Measurements from ENCODE around the gene FOXN1. TPM values are rescaled to one million over a fixed set of nuclear protein-coding genes. Genes with fewer than 3 reads are reported as not detected.

Gene FOXN1
- total and polyA plus RNA-seq, 2 of the 13 experiments (the other 11 are each of a cell fraction or from before 2014, with no cell fraction given): 0.01 TPM; not detected in 1

GRCh38 chr17:28515518-28515917 is 9.4 kb downstream of the FOXN1 start:
- Histone ChIP-seq H3K4me2 (ENCODE audit: low read depth, low read length) (no peak overlapping the region), H3K9me3 (ENCODE audit: low read length) (no peaks in the 10 kb centered on the region), H2AFZ (ENCODE audit: low read length) (no peak overlapping the region), H3K27me3 (ENCODE audit: control insufficient read depth in 1 of 2, insufficient read depth in 2 of 2, low read length in 2 of 2) (peaks cover 6 to 35% of the 10 kb centered on the region in 2 experiments), H3K27ac (ENCODE audit: extremely low read length, insufficient read depth, low read length) (no peak overlapping the region), H3K4me3 (replicated peaks in 1 of 3; ENCODE audit: insufficient read depth in 1 of 3, low read depth in 2 of 3, low read length in 3 of 3) (no peak overlapping the region), H3K4me1 (ENCODE audit: insufficient read depth, low read length) (no peaks in the 10 kb centered on the region), H3K36me3 (replicated peaks in 1 of 2; ENCODE audit: control insufficient read depth in 1 of 2, insufficient read depth in 2 of 2, low read length in 2 of 2) (no peaks in the 10 kb centered on the region), H3K79me2 (ENCODE audit: insufficient read depth, low read length) (no peaks in the 10 kb centered on the region), H4K20me1 (ENCODE audit: insufficient read depth, low read length) (no peaks in the 10 kb centered on the region), H3K9ac (ENCODE audit: insufficient read depth, low read depth, low read length) (no peak overlapping the region)
- CTCF ChIA-PET (ENCODE audit: low intra/inter-chr PET ratio, low total read pairs): no interaction called here
- no peak for TF ChIP-seq LCORL (IDR thresholded peaks at IDR 0.05)
- no peak for TF ChIP-seq LCORL (CRISPR knock-in tag; IDR thresholded peaks at IDR 0.05)
- no peak for TF ChIP-seq SIX1 (CRISPR knock-in tag; IDR thresholded peaks at IDR 0.05; ENCODE audit: borderline replicate concordance)
- no peak for TF ChIP-seq NR2F2 (IDR thresholded peaks at IDR 0.05; ENCODE audit: borderline replicate concordance, low read depth)
- TF ChIP-seq ZNF766 (CRISPR knock-in tag; IDR thresholded peaks at IDR 0.05; ENCODE audit: borderline replicate concordance): no peak
- FAIRE-seq (no peak), ATAC-seq (no peak), DNase-seq (ENCODE audit: low spot score) (no peak)
- 44% methylated on average over 1 of the region's 1 CpG for WGBS (ENCODE audit: low lambda C conversion rate)
- in situ Hi-C loops (cut with HindIII; ENCODE audit: extremely low pct_ligation_motif_present, low pct_unique_long_range_greater_than_20kb): no loop called here
- BruUV-seq (replicated peaks): no TSS peak
- POLR2A ChIA-PET: no interaction called here
- intact Hi-C loops (cut with micrococcal nuclease; ENCODE audit: unreplicated experiment): no loop called here

GRCh38 chr17:28518132-28518531 is 12.0 kb downstream of the FOXN1 start:
- no peak overlapping the region for H3K27ac ChIP-seq (ENCODE audit: extremely low read length, insufficient read depth, low read length)
- H3K27me3 ChIP-seq (ENCODE audit: control insufficient read depth in 1 of 2, insufficient read depth in 2 of 2, low read length in 2 of 2): peaks cover 8 to 37% of the 10 kb centered on the region in 2 experiments
- intact Hi-C loops (cut with micrococcal nuclease; ENCODE audit: unreplicated experiment): no loop called here
- ChIA-PET POLR2A (no interaction called here), CTCF (ENCODE audit: low intra/inter-chr PET ratio, low total read pairs) (no interaction called here)
- no TSS peak for BruUV-seq (replicated peaks)
- no peak overlapping the region for H3K9ac ChIP-seq (ENCODE audit: insufficient read depth, low read depth, low read length)
- FAIRE-seq (no peak), ATAC-seq (no peak), DNase-seq (ENCODE audit: low spot score) (no peak)
- H3K4me1 ChIP-seq (ENCODE audit: insufficient read depth, low read length): no peaks in the 10 kb centered on the region
- H3K4me3 ChIP-seq (replicated peaks in 1 of 3; ENCODE audit: insufficient read depth in 1 of 3, low read depth in 2 of 3, low read length in 3 of 3): no peak overlapping the region
- H3K79me2 ChIP-seq (ENCODE audit: insufficient read depth, low read length): no peaks in the 10 kb centered on the region
- WGBS (ENCODE audit: low lambda C conversion rate): 46% methylated on average over 6 of the region's 6 CpGs
- TF ChIP-seq RFX5 (IDR thresholded peaks at IDR 0.05; ENCODE audit: low read depth, low read length) (no peak), CHD4 (IDR thresholded peaks at IDR 0.05; ENCODE audit: borderline replicate concordance, low read length) (no peak), ZBTB1 (CRISPR knock-in tag; IDR thresholded peaks at IDR 0.05; ENCODE audit: borderline replicate concordance) (no peak), MXI1 (IDR thresholded peaks at IDR 0.05; ENCODE audit: borderline replicate concordance, low read depth, low read length) (no peak), NPAS2 (CRISPR knock-in tag; IDR thresholded peaks at IDR 0.05; ENCODE audit: borderline replicate concordance) (no peak), ZNF24 (IDR thresholded peaks at IDR 0.05) (no peak), ZFYVE20 (CRISPR knock-in tag; IDR thresholded peaks at IDR 0.05; ENCODE audit: borderline replicate concordance, low read depth) (no peak), ZNF17 (CRISPR knock-in tag; IDR thresholded peaks at IDR 0.05) (no peak), ZNF546 (CRISPR knock-in tag; conservative IDR thresholded peaks at IDR 0.05) (no peak)
- no peak overlapping the region for H2AFZ ChIP-seq (ENCODE audit: low read length)
- in situ Hi-C loops (cut with HindIII; ENCODE audit: extremely low pct_ligation_motif_present, low pct_unique_long_range_greater_than_20kb): no loop called here
- no peak overlapping the region for H3K4me2 ChIP-seq (ENCODE audit: low read depth, low read length)
- no peaks in the 10 kb centered on the region for H4K20me1 ChIP-seq (ENCODE audit: insufficient read depth, low read length)
- H3K9me3 ChIP-seq (ENCODE audit: low read length): no peaks in the 10 kb centered on the region
- H3K36me3 ChIP-seq (replicated peaks in 1 of 2; ENCODE audit: control insufficient read depth in 1 of 2, insufficient read depth in 2 of 2, low read length in 2 of 2): no peaks in the 10 kb centered on the region

All from HepG2 (cell line).